ENCODE results near the gene TRABD2A. TPM values are rescaled to one million over a fixed set of nuclear protein-coding genes. Genes with fewer than 3 reads are reported as not detected.

TRABD2A gene, protein sequence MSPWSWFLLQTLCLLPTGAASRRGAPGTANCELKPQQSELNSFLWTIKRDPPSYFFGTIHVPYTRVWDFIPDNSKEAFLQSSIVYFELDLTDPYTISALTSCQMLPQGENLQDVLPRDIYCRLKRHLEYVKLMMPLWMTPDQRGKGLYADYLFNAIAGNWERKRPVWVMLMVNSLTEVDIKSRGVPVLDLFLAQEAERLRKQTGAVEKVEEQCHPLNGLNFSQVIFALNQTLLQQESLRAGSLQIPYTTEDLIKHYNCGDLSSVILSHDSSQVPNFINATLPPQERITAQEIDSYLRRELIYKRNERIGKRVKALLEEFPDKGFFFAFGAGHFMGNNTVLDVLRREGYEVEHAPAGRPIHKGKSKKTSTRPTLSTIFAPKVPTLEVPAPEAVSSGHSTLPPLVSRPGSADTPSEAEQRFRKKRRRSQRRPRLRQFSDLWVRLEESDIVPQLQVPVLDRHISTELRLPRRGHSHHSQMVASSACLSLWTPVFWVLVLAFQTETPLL
- total RNA-seq = 3.3 and 5.6 TPM in 2 replicates

DNA sequence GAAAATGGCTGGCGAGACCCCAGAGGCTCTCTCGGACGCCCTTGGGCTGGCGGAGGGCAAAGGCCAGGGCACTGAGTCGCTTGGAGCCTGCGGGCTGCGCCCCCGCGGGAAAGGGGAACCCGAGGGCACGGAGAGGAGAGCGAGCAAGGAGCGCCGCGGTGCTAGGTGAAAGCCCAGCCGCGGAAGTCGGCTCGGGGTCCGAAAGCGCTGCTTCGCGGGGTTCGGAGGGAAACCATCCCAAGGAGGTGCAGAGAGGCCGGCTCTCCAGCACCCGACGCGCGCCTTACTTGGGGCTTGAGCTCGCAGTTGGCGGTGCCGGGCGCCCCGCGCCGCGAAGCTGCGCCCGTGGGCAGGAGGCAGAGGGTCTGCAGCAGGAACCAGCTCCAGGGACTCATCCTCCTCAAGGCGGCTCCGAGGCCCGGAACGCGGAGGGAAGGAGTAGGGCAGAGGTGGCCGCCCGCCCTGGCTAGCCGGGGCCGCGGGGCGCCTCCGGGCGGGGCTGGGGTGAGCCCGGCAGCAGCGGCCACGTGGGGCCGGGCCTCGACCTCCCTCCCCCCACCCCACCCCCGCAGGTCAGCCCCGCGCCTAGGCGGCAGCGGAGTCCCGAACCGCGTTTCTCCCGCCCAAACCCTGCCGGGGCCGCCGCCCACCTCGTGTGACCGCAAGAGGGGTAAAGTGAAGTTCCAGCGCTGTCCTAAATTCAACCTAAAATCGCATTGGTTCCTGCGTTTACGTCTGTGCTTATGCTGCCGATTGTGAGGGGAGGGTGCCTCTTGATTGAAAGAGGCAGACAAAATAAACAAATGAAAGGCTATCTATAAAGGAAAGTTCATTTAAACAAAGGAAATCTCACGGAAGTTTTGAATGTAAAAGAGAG is at the start of gene TRABD2A:
TRABD2A (minus strand) TSS at position 440 of the 877 bp plus-strand sequence; CDS start at position 395, 45 bp downstream.

DNA sequence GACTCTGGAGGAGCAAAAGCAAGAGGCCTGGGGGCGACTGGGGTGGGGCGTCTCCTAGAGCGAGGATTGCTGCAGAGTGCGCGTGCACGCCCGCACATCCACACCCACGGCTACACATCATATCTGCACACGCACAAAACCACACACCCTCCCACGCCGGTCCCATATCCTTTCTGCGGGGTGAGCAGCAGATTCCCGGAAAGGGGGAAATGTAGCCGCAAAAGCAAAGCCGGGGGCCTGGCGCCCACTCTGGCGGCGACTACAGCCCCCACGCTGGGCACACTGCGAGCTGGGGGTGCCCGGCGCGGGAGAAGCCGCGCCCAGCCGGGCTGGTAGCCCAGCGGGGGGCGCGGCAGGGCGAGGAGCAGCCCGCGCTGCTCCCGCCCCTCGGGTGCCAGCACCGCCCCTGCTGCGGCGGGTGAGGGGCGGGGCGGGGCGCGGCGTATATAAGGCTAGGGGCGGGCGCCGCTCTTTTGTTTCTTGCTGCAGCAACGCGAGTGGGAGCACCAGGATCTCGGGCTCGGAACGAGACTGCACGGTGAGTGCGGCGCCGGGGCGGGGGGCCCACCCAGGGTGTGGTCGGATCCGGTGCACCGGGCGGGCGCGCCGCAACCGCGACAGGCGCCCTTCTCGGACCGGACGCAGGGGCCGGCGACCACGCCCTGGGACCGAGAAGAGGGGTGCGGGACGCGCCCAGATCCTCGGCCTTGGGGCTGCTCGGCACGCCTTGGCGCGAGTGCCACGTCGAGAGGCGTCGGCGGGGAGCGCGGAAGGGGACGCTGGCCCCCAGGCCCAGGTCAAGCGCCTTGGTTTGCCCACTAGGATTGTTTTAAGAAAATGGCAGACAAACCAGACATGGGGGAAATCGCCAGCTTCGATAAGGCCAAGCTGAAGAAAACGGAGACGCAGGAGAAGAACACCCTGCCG is 24.6 kb upstream of the TRABD2A start, which contains the start of gene TMSB10:
TMSB10 (plus strand) TSS at position 476 of the 927 bp plus-strand sequence.

Other genes with a start within 250 kb of the TRABD2A start
- gene TMSB10, start 24.6 kb upstream of the TRABD2A start, total RNA-seq = 7,729 and 8,452 TPM in 2 replicates
- 32.8 and 36.9 TPM in 2 replicates for gene KCMF1, start 90.1 kb upstream of the TRABD2A start, total RNA-seq